Sigmoid colon (tissue), 4 donors: ENCODE measurements around the gene WASF3.

Experiments used
- POLR2A ChIP-seq, 2 donors: fragments of 450-650 bp; IDR thresholded peaks; one replicate each; pipeline ENCODE4 v1.6.1; 2016; ENCODE audit warnings: antibody characterized with exemption in 2 of 2, mild to moderate bottlenecking in 2 of 2, moderate library complexity in 2 of 2
- POLR2AphosphoS5 ChIP-seq, 4 donors: sonication (generic); formaldehyde crosslinking; IDR thresholded peaks; one replicate each; pipeline ENCODE4 v1.6.1; 2017; ENCODE audit warnings: antibody characterized with exemption in 4 of 4

- TF ChIP-seq POLR2AphosphoS5 (IDR thresholded peaks at IDR 0.05) (no peak), POLR2A (IDR thresholded peaks at IDR 0.05) (no peak)
Observed at GRCh38 chr13:26513931-26514330, 43.6 kb upstream of the WASF3 start.
